A549 (cell line): ENCODE measurements around the gene HOXB5.

Source experiments
- BHLHE40 ChIP-seq: IDR thresholded peaks from 2 replicates; pipeline ENCODE4 v1.6.1; 2012; ENCODE audit warnings: low read depth, low read length, inconsistent platforms
- EP300 ChIP-seq, 2 experiments: fragments of >200 bp; sonication (Bioruptor Twin); formaldehyde crosslinking; IDR thresholded peaks; 2 replicates in 1 of 2; 3 replicates in 1 of 2; pipeline ENCODE4 v1.6.1; 2016 to 2017
- JUNB ChIP-seq: fragments of >200 bp; sonication (Bioruptor Twin); formaldehyde crosslinking; IDR thresholded peaks from 2 replicates; pipeline ENCODE4 v1.6.1; 2016
- NR3C1 ChIP-seq: fragments of >200 bp; sonication (Bioruptor Twin); formaldehyde crosslinking; IDR thresholded peaks from 3 replicates; pipeline ENCODE4 v1.6.1; 2017
- POLR2A ChIP-seq: IDR thresholded peaks from 2 replicates; pipeline ENCODE4 v1.6.1; 2012; ENCODE audit warnings: mild to moderate bottlenecking, low read length
- RAD21 ChIP-seq, 2 experiments: fragments of >200 bp in 1 of 2; sonication (Bioruptor Twin) in 1 of 2; formaldehyde crosslinking in 1 of 2; IDR thresholded peaks in 1 of 2; conservative IDR thresholded peaks in 1 of 2; 2 replicates in 1 of 2; 3 replicates in 1 of 2; pipeline ENCODE4 v1.6.1; 2012 to 2018; ENCODE audit warnings: inconsistent platforms in 1 of 2
- TP53 ChIP-seq: fragments of 250-450 bp; sonication (Bioruptor Pico); IDR thresholded peaks from 2 replicates; pipeline ENCODE4 v1.5.0; 2021; ENCODE audit warnings: mild to moderate bottlenecking, moderate library complexity
- TF ChIP-seq, protein P1 (sequence below): fragments of >200 bp; sonication (Bioruptor Twin); formaldehyde crosslinking; IDR thresholded peaks from 3 replicates; pipeline ENCODE4 v1.5.1; 2016
- TF ChIP-seq, protein P2 (sequence below): fragments of 450-650 bp; IDR thresholded peaks from 2 replicates; pipeline ENCODE4 v1.6.1; 2014; ENCODE audit warnings: antibody characterized with exemption
- TF ChIP-seq, protein P3 (sequence below): IDR thresholded peaks from 2 replicates; pipeline ENCODE4 v1.6.1; 2012
- TF ChIP-seq, protein P4 (sequence below): fragments of 200-600 bp; sonication (generic); IDR thresholded peaks from 2 replicates; pipeline ENCODE4 v1.6.1; 2016; ENCODE audit warnings: antibody characterized with exemption, mild to moderate bottlenecking, moderate library complexity

DNA sequence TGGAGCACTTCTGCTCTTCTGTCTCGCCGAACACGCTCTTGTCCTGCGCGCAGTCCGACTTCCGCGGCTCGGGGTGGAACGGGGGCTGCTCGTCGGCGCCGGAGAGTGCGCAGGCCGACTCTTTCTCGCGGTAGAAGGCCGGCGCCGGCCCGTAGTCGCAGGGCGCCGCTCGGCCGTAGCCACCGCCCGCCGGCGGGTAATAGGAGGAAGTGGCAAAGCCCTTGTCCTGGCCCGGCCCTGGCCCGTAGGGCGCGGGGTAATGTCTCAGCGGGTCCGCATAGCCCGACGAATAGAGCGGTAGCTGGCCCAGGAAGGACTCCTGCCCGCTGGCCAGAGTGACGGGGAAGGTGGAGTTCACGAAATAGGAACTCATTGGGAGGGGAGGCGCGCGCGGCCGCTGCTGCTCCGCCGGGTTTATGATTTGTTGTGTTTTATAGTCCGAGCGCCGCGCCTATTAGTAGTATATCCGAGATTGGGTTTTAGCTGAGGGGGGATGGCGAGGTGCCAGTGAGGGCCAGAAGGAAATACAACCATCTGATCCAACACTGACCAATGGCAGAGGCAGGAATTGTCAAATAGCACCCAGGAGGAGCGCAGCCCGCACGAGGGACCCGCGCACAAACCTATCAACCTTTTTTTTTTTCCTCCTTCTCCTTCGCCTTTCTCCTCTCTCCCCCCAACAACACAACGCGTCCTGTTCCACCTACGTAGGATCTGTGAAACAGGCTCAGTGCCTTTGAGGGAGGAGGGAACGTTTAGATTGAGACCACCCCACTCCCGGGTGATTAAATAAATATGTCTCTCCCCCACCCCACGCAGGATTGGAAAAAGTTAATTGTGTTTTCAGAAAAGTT lies 4.4 kb upstream of the HOXB5 start:
- TF ChIP-seq, protein P1, sequence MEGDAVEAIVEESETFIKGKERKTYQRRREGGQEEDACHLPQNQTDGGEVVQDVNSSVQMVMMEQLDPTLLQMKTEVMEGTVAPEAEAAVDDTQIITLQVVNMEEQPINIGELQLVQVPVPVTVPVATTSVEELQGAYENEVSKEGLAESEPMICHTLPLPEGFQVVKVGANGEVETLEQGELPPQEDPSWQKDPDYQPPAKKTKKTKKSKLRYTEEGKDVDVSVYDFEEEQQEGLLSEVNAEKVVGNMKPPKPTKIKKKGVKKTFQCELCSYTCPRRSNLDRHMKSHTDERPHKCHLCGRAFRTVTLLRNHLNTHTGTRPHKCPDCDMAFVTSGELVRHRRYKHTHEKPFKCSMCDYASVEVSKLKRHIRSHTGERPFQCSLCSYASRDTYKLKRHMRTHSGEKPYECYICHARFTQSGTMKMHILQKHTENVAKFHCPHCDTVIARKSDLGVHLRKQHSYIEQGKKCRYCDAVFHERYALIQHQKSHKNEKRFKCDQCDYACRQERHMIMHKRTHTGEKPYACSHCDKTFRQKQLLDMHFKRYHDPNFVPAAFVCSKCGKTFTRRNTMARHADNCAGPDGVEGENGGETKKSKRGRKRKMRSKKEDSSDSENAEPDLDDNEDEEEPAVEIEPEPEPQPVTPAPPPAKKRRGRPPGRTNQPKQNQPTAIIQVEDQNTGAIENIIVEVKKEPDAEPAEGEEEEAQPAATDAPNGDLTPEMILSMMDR = no peak
- TF ChIP-seq EP300 (IDR thresholded peaks at IDR 0.05) (no peak), POLR2A (no peak), BHLHE40 (no peak), TP53 (no peak), RAD21 (conservative IDR thresholded peaks at IDR 0.05 in 1 of 2, IDR thresholded peaks at IDR 0.05 in 1 of 2) (no peak), JUNB (no peak), NR3C1 (no peak)
- TF ChIP-seq, protein P2, sequence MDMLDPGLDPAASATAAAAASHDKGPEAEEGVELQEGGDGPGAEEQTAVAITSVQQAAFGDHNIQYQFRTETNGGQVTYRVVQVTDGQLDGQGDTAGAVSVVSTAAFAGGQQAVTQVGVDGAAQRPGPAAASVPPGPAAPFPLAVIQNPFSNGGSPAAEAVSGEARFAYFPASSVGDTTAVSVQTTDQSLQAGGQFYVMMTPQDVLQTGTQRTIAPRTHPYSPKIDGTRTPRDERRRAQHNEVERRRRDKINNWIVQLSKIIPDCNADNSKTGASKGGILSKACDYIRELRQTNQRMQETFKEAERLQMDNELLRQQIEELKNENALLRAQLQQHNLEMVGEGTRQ = no peak
- TF ChIP-seq, protein P3, sequence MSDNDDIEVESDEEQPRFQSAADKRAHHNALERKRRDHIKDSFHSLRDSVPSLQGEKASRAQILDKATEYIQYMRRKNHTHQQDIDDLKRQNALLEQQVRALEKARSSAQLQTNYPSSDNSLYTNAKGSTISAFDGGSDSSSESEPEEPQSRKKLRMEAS = no peak
- TF ChIP-seq, protein P4, sequence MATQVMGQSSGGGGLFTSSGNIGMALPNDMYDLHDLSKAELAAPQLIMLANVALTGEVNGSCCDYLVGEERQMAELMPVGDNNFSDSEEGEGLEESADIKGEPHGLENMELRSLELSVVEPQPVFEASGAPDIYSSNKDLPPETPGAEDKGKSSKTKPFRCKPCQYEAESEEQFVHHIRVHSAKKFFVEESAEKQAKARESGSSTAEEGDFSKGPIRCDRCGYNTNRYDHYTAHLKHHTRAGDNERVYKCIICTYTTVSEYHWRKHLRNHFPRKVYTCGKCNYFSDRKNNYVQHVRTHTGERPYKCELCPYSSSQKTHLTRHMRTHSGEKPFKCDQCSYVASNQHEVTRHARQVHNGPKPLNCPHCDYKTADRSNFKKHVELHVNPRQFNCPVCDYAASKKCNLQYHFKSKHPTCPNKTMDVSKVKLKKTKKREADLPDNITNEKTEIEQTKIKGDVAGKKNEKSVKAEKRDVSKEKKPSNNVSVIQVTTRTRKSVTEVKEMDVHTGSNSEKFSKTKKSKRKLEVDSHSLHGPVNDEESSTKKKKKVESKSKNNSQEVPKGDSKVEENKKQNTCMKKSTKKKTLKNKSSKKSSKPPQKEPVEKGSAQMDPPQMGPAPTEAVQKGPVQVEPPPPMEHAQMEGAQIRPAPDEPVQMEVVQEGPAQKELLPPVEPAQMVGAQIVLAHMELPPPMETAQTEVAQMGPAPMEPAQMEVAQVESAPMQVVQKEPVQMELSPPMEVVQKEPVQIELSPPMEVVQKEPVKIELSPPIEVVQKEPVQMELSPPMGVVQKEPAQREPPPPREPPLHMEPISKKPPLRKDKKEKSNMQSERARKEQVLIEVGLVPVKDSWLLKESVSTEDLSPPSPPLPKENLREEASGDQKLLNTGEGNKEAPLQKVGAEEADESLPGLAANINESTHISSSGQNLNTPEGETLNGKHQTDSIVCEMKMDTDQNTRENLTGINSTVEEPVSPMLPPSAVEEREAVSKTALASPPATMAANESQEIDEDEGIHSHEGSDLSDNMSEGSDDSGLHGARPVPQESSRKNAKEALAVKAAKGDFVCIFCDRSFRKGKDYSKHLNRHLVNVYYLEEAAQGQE = no peak
